ENCODE data around the gene OAS3.

Gene OAS3

DNA sequence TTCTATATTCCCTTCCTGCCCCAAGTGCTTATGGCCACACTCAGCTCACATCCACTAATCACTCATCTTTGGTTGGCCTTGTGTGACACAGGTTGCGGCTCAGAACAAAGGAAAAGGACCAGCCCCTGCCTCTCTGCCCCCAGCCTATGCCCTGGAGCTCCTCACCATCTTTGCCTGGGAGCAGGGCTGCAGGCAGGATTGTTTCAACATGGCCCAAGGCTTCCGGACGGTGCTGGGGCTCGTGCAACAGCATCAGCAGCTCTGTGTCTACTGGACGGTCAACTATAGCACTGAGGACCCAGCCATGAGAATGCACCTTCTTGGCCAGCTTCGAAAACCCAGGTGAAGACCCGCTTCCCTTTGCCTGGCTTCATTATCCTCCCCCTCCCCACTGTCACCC lies 24.3 kb downstream of the OAS3 start:
- no peak for DNase-seq

GRCh38 chr12:112963227-112963861 lies 25.1 kb downstream of the OAS3 start:
- DNase-seq, result no peak

DNA sequence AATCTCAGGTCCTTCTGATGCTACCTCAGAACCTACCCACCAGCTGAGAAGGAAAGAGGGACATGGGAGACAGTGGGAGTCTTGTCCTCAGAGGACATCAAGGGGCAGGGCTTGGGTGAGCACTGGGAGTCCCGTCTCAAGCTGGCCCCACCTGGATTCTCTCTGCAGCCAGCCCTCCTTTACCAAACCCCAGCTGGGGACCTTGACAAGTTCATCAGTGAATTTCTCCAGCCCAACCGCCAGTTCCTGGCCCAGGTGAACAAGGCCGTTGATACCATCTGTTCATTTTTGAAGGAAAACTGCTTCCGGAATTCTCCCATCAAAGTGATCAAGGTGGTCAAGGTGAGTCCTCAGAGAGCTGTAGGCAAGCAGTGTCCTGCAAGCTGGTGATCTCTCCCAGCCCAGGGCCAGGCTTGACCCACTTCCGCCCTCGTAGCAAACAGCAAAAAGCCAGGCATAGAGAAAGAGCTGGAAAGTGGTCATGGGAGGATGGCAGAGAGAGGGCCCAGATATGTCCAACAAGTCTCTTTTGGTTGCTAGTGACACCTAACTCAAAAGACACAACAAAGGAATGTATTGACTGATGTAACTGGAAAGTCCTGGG lies 25.9 kb downstream of the OAS3 start:
- no peak for DNase-seq

GRCh38 chr12:112964915-112965314 lies 26.6 kb downstream of the OAS3 start:
- DNase-seq, result no peak

GRCh38 chr12:112965643-112966042 lies 27.4 kb downstream of the OAS3 start:
- DNase-seq, result no peak

- DNase-seq, result no peak
Measured at GRCh38 chr12:112967306-112967705, 29.0 kb downstream of the OAS3 start.

GRCh38 chr12:112967858-112968257 lies 29.6 kb downstream of the OAS3 start:
- no peak for DNase-seq

GRCh38 chr12:112969547-112970306 lies 31.5 kb downstream of the OAS3 start:
- DNase-seq, result no peak

- DNase-seq, result no peak
Measured at GRCh38 chr12:112970391-112970790, 32.1 kb downstream of the OAS3 start.

DNA sequence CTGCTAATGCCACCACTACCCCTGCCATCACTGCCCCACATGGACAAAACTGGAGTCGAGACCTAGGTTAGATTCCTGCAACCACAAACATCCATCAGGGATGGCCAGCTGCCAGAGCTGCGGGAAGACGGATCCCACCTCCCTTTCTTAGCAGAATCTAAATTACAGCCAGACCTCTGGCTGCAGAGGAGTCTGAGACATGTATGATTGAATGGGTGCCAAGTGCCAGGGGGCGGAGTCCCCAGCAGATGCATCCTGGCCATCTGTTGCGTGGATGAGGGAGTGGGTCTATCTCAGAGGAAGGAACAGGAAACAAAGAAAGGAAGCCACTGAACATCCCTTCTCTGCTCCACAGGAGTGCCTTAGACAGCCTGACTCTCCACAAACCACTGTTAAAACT lies 33.0 kb downstream of the OAS3 start:
- DNase-seq, result peak; percentile 9

DNA sequence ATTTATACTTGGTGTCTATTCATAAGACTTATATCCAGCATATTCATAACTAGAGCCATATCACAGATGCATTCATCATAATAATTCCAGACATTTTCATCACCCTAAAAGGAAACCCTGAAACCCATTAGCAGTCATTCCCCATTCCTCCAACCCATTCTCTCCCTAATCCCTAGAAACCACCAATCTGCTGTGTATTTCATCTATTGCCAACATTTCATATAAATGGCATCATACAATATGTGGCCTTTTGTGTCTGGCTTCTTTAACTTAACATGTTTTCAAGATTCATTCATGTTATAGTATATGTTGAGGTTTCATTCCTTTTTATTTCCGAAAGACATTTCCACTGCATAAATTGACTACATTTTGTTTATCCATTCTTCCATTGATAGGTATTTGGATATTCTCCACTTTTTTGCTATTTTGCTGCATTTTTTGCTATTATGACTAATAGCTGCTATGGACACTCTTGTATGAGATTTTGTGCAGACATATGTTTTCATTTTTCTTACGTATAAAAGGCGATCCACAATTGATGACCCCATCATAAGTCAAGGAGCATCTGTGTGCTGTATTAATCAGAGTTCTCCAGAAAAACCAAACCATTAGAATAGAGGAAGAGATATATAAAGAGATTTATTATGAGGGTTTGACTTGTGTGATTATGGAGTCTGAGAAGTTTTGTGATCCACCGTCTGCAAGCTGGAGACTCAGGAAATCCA lies 34.9 kb downstream of the OAS3 start:
- DNase-seq, result no peak

DNA sequence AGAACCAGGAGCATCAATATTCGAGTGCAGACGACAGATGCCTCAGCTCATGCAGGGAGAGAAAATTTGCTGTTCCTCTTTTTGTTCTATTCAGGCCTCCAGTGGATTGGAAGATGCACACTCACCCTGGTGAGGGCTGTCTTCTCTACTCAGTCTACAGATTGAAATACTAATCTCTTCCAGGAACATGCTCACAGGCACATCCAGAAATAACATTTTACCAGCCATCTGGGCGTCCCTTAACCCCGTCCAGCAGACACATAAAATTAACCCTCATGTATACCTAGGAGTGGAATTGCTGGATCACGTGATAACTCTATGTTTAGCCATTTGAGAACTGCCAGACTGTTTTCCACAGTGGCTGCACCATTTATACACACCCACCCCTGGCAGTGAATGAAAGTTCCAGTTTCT lies 35.6 kb downstream of the OAS3 start:
- DNase-seq, result no peak

DNA sequence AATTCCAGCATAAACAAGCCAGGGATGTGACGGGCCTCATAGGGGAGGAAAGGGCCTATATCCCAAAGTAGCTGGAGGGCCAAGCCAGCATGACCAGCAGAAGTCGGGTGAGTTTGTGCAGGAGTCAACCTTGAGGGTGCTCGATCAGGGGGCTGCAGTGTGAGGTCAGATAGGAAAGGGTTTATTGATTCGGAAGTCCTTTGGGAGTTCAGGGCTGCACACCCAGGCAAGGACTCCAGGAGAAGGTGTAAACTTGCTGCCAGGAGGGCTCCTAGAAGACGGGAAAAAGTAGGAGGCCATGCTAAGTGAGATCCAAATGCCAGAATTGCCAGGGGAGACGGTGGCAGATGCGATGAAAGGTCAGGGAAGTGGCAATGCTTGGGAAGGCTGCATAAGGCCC lies 36.6 kb downstream of the OAS3 start:
- DNase-seq, result no peak

GRCh38 chr12:112977139-112977538 lies 38.9 kb downstream of the OAS3 start:
- no peak for DNase-seq

GRCh38 chr12:112977641-112978040 lies 39.4 kb downstream of the OAS3 start:
- no peak for DNase-seq

GRCh38 chr12:112978163-112979040 lies 40.1 kb downstream of the OAS3 start, which contains the start of gene OAS2:
Gene OAS2, plus strand, starts transcription at chr12:112978519. Its CDS starts 90 bp downstream, at chr12:112978609.
- DNase-seq, result no peak

DNA sequence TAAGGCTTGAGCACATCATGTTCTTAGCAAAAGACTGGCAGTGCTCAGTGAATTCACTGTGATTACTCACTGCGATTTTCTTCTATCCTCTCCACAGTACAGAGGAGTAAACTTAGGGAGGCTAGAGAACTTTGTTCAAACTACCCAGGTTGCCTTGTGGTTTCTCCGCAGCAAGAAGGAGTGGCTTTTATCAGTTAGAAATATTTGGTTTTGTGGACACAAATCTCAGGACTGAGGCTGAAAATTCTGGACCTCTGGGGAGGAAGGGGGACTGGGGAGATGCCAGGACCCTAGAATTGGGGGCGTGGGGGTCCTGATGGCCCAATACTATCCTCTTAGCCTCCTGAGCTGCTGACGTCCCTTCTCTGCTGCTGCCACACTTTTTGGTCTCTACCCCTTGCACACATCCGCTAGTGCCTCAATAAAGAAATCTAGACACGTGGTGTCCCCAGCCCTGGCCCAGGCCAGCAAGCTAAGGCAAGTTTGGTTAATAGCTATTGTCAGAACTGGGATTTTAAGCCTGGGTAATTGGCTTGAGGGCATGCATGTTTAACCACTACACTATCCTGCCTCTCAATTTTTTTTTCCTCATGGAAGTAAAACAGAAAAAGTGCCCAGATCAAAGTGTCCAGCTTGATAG lies 40.9 kb downstream of the OAS3 start:
- DNase-seq, result no peak

- no peak for DNase-seq
Measured at GRCh38 chr12:112980491-112981158, 42.4 kb downstream of the OAS3 start.

DNA sequence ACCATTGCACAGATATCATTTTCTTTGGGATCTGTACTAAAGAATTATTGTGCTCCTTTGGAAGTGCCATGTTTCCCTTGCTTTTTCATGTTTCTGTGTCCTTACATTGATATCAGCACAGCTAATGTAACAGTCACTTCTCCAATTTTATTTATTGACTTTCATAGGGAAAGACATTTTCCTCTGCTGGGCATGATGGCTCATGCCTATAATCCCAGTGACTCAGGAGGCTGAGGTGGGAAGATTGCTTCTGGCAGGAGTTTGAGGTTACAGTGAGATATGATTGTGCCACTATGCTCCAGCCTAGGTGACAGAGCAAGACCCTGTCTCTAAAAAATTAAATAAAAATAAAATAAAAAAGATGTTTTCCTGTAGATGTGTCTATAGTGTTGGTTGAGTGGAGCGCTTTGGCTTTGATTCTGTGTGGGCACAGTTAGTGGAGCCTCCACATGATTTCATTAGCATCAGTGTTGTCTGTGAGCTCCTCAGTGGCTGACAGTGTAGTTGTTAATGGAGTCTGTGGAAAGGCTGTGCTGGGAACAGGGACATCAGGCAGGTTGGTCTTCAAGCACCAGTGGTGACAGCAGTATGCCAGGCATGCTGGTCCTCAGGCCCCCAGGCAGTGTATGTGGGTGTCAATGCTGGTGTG lies 47.5 kb downstream of the OAS3 start:
- DNase-seq, result no peak

DNA sequence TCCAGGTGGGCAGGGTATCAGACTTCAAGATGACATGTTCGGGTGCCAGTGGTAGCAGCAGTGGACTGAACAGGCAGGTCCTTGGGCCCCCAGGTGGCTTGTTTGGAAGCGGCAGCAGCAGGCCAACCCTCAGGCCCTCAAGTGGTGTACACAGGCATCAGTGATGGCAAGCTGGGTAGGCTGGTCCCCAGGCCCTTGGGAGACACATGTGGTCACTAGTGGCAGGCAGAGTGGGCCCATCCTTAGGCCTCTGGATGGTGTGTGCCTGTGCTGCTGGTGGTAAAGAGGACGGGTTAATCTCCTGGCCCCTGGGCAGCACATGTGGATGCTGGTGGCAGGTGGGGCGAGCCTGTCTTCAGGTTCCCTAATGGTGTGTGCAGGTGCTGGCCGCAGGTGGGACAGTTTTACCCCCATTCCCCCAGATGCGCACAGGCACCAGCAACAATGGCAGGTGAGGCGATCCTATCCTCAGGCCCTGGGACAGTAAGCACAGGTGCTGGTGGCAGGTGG lies 48.1 kb downstream of the OAS3 start:
- DNase-seq, result no peak

GRCh38 chr12:112987561-112987960 lies 49.3 kb downstream of the OAS3 start:
- no peak for DNase-seq
